ENCODE measurements around the gene LYZL1. TPM values are rescaled to one million over a fixed set of nuclear protein-coding genes. Genes with fewer than 3 reads are reported as not detected.

Gene LYZL1
- total RNA-seq, 1 experiment from 2014 or later: not detected

DNA sequence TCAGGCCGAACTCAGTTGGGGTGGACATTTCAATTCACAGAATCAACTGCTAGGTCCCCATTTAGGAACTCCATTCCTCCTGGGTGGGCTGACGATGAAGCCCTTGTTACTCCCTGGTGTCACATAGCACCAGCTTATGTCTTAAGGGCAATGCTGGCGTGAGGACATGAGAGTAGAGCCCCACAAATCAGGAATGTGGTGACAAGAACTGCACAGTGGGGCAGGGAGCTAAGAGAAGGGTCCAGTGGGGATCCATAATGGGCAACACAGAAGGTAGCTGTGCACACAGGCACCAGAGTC is 57.0 kb downstream of the LYZL1 start:
- TF ChIP-seq EZH2 (IDR thresholded peaks at IDR 0.05) (no peak), REST (IDR thresholded peaks at IDR 0.05; ENCODE audit: low read depth) (no peak), EZH2phosphoT487 (IDR thresholded peaks at IDR 0.05; ENCODE audit: borderline replicate concordance) (no peak), JUND (IDR thresholded peaks at IDR 0.05) (no peak), TCF7L2 (IDR thresholded peaks at IDR 0.05; ENCODE audit: borderline replicate concordance, extremely low read depth, insufficient read depth, insufficient read length) (no peak), ELF1 (IDR thresholded peaks at IDR 0.05; ENCODE audit: borderline replicate concordance, low read depth) (no peak), CEBPB (IDR thresholded peaks at IDR 0.05; ENCODE audit: low read depth) (no peak), ZFX (IDR thresholded peaks at IDR 0.05) (no peak), SP1 (IDR thresholded peaks at IDR 0.05; ENCODE audit: low read depth) (no peak), FOSL1 (IDR thresholded peaks at IDR 0.05; ENCODE audit: low read depth) (no peak)
- TF ChIP-seq, protein P1, sequence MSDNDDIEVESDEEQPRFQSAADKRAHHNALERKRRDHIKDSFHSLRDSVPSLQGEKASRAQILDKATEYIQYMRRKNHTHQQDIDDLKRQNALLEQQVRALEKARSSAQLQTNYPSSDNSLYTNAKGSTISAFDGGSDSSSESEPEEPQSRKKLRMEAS (IDR thresholded peaks at IDR 0.05): no peak
- ChIA-PET CTCF (no interaction called here), RAD21 (ENCODE audit: low non-redundant PET in 1 of 2, low total read pairs in 2 of 2, uncharacterized antibody in 2 of 2, unreplicated experiment in 2 of 2) (no interaction called here), POLR2A (no interaction called here)
- intact Hi-C loops (cut with micrococcal nuclease): no loop called here
- H3K4me3 ChIP-seq (replicated peaks in 1 of 2; ENCODE audit: low read depth in 1 of 2, low read length in 2 of 2): no peak overlapping the region
- ATAC-seq (no peak), DNase-seq (ENCODE audit: low read depth, low spot score) (no peak)
- H3K27ac ChIP-seq (ENCODE audit: low read depth, low read length): no peak overlapping the region
- no peak overlapping the region for H3K4me2 ChIP-seq (ENCODE audit: low read length)
- no peaks in the 10 kb centered on the region for H3K9me3 ChIP-seq (ENCODE audit: control insufficient read depth in 1 of 2, insufficient read depth in 1 of 2, low read depth in 1 of 2, low read length in 2 of 2)
- BruUV-seq (replicated peaks): no TSS peak
- H3K9me2 ChIP-seq (ENCODE audit: insufficient read depth): no peaks in the 10 kb centered on the region
- peaks cover 6% of the 10 kb centered on the region; the same call in 1 of the 2 replicates for H3K27me3 ChIP-seq (ENCODE audit: insufficient read depth, low read length)
- no peaks in the 10 kb centered on the region for H4K20me1 ChIP-seq (ENCODE audit: insufficient read depth)
- no peaks in the 10 kb centered on the region for H3K4me1 ChIP-seq (ENCODE audit: control insufficient read depth in 1 of 2, insufficient read depth in 2 of 2, low read length in 2 of 2)
- no peaks in the 10 kb centered on the region for H3K79me2 ChIP-seq (ENCODE audit: insufficient read depth, low read length)
- H3K36me3 ChIP-seq (ENCODE audit: control insufficient read depth in 1 of 2, insufficient read depth in 2 of 2, low read length in 2 of 2): no peaks in the 10 kb centered on the region
- H2AFZ ChIP-seq (ENCODE audit: low read depth, low read length, poor library complexity, severe bottlenecking): no peak overlapping the region
- no peak overlapping the region for H3K9ac ChIP-seq (ENCODE audit: low read length)
